Transverse colon (tissue), 4 donors: ENCODE data around the gene CORO2B. TPM values are rescaled to one million over a fixed set of nuclear protein-coding genes. Genes with fewer than 3 reads are reported as not detected.

Source experiments
- DNase-seq: peaks from one replicate; pipeline ENCODE4 v3.0.0-alpha.2; 2019
- H3K27ac ChIP-seq, 4 donors: fragments of 200-600 bp; sonication (generic); 2 replicates each; pipeline ENCODE4 v1.5.1; 2016 to 2018; ENCODE audit warnings: inconsistent platforms in 4 of 4
- H3K27me3 ChIP-seq: fragments of 200-600 bp; sonication (generic); 2 replicates; pipeline ENCODE4 v1.5.1; 2017; ENCODE audit warnings: inconsistent platforms
- H3K36me3 ChIP-seq, 4 donors: fragments of 200-600 bp; sonication (generic); 2 replicates each; pipeline ENCODE4 v1.5.1; 2017 to 2019; ENCODE audit warnings: inconsistent platforms in 4 of 4
- H3K4me1 ChIP-seq, 4 donors: fragments of 200-600 bp; sonication (generic); 2 replicates each; pipeline ENCODE4 v1.5.1; 2017 to 2020; ENCODE audit warnings: inconsistent platforms in 4 of 4
- H3K4me3 ChIP-seq, 4 donors: fragments of 200-600 bp; sonication (generic); 1 replicate in 1 of 4; 2 replicates in 3 of 4; pipeline versions ENCODE4 v1.5.1 to v1.6.1; 2017 to 2019; ENCODE audit warnings: inconsistent platforms in 4 of 4
- H3K9me3 ChIP-seq, 2 donors: fragments of 200-600 bp; sonication (generic); 2 replicates each; pipeline ENCODE4 v1.5.1; 2017 to 2019; ENCODE audit warnings: inconsistent platforms in 2 of 2
- EP300 ChIP-seq: sonication (generic); formaldehyde crosslinking; IDR thresholded peaks from one replicate; pipeline ENCODE4 v1.6.1; 2017; ENCODE audit warnings: antibody characterized with exemption, low read depth
- POLR2A ChIP-seq: fragments of 450-650 bp; IDR thresholded peaks from one replicate; pipeline ENCODE4 v1.6.1; 2016; ENCODE audit warnings: antibody characterized with exemption, mild to moderate bottlenecking, moderate library complexity
- POLR2AphosphoS5 ChIP-seq, 3 donors: sonication (generic); formaldehyde crosslinking; IDR thresholded peaks; one replicate each; pipeline ENCODE4 v1.6.1; 2016; ENCODE audit warnings: antibody characterized with exemption in 3 of 3
- WGBS, 2 donors: methylation state at CpG; one replicate each; pipeline ENCODE4 v1.1.5; 2018; ENCODE audit warnings: low coverage in 1 of 2; 5-methylcytosine and 5-hydroxymethylcytosine counted together
- in situ Hi-C, 4 donors: fragments of 200-750 bp; cut with MboI; loops; one replicate each; pipeline versions ENCODE4 v1.15.0 to v1.15.1; 2017; ENCODE audit warnings: low sequenced_read_pairs in 3 of 4, low pct_ligation_motif_present in 1 of 4, low pct_unique_long_range_greater_than_20kb in 1 of 4
- intact Hi-C: fragments of 100-400 bp; cut with DNase I; formaldehyde crosslinking; loops from one replicate; pipeline ENCODE4 v1.15.1; 2023; ENCODE audit warnings: low total_unique reads
- total RNA-seq, 4 donors: library from RNA; depleted of rRNA; stranded (reverse); fragments of >200 nt; gene quantifications; one replicate each; pipeline ENCODE4 v1.1.0, GENCODE V29; 2016
- TF ChIP-seq, protein P1 (sequence below), 5 experiments: fragments of 200-600 bp in 3 of 5; fragments of 450-650 bp in 2 of 5; sonication (generic) in 3 of 5; IDR thresholded peaks; 1 replicate in 2 of 5; 2 replicates in 3 of 5; pipeline ENCODE4 v1.5.1; 2016 to 2017; ENCODE audit warnings: antibody characterized with exemption in 5 of 5, inconsistent platforms in 3 of 5, mild to moderate bottlenecking in 2 of 5, moderate library complexity in 1 of 5

CORO2B gene
- total RNA-seq, 4 donors from 2014 or later, result 0.40 to 2.2 (median 2.0) TPM

DNA sequence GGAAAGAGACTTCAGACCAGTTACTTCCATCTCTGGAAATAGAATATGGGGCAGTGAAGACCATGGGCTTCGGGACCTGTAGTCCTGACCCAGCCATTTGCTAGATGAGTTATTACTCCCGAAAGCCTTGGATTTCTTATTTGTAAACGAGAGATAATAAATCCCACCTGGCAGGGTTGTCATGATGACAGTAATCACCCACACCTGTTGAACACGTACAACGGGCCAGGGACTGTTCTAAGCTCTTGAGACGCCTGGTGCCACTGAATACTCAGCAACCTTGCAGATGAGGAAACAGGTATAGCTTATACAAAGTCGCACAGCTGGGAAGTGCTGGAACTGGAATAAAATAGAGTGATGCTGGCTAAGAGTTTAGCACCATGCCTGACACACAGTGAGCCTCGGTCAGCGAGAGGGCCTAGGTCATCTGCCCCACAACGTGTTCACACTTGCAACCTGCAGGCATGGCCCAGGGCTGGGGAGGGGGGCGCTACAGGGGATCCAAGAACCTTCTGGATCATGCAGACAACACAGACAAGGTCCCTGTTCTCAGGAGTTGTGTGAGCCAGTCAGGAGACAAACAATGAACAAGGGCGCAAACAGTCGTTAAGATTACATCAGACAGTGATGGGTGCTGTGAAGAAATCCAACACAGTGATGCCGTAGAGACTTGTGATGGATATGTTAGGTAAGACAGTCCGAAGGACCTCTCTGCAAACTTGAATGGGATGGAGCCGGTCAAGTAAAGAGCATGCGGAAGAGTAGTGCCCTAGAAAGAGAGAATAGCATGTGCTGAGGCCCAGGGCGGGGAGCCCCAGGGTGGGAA is 89.2 kb downstream of the CORO2B start:
- Histone ChIP-seq H3K4me1 (no peaks in the 10 kb centered on the region), H3K4me3 (no peak overlapping the region), H3K27me3 (peaks cover 7% of the 10 kb centered on the region), H3K9me3 (no peaks in the 10 kb centered on the region), H3K36me3 (no peaks in the 10 kb centered on the region), H3K27ac (no peak overlapping the region)
- no peak for DNase-seq
- in situ Hi-C loops (loop anchor here in 1 of 4 donors (25.0 kb wide), 1 partner anchor 356 kb away; no protein-coding TSS in a partner anchor), intact Hi-C loops (no loop called here)
- 75 to 83% methylated on average over 10 to 18 of the region's 18 CpGs for WGBS, 2 donors
- no peak for TF ChIP-seq POLR2A

DNA sequence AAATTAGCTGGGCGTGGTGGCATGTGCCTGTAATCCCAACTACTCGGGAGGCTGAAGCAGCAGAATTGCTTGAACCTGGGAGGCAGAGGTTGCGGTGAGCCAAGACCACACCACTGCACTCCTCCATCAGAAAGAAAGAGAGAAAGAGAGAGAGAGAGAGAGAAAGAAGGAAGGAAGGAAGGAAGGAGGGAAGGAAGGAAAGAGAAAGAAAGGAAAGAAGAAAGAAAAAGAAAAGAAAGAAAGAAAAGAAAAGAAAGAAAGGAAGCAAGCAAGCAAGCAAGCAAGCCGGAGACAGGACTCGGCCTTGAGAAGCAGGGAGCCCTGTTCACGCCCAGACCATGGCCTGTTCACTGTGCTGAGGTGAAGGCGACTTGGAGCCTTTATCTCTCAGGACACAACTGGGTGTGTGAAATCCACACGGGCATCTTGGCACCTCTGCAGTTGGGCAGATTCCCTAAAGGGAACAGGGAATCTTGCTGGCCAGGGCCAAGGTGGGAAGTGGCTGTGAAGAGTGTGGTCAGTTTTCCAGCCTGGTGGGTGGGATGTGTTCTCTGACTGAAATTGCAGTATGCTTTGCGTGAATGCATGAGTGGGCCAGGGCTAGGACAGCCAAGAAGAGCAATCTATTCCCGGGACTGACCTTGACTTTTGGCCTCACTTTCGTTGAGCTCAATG is 90.3 kb downstream of the CORO2B start:
- no peak for DNase-seq

DNA sequence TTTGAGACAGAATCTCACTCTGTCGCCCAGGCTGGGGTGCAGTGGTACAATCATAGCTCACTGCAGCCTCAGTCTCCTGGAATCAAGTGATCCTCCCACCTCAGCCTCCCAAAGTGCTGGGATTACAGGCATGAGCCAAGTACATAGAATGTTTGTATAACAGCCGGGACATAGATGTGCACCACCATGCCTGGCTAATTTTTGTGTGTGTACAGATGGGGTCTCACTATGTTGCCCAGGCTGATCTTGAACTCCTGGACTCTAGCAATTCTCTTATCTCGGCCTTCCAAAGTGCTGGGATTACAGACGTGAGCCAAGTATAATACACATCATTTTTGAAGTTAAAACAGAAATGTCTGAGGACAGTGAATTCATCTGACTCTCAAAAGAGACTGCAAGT is 93.5 kb downstream of the CORO2B start:
- no peak overlapping the region for H3K27ac ChIP-seq
- H3K4me1 ChIP-seq, result no peaks in the 10 kb centered on the region
- peaks cover 10% of the 10 kb centered on the region for H3K27me3 ChIP-seq
- no peak overlapping the region for H3K4me3 ChIP-seq
- H3K36me3 ChIP-seq, result no peaks in the 10 kb centered on the region
- intact Hi-C loops, result loop anchor here (2.0 kb wide), 1 partner anchor 117 kb away; no protein-coding TSS in a partner anchor
- no peaks in the 10 kb centered on the region for H3K9me3 ChIP-seq
- no peak for DNase-seq
- in situ Hi-C loops, result loop anchor here (5.0 to 25.0 kb wide), 3 partner anchors 117 to 360 kb away; no protein-coding TSS in a partner anchor
- TF ChIP-seq POLR2A (no peak), POLR2AphosphoS5 (IDR thresholded peaks at IDR 0.05) (no peak), EP300 (no peak)
- TF ChIP-seq, protein P1, sequence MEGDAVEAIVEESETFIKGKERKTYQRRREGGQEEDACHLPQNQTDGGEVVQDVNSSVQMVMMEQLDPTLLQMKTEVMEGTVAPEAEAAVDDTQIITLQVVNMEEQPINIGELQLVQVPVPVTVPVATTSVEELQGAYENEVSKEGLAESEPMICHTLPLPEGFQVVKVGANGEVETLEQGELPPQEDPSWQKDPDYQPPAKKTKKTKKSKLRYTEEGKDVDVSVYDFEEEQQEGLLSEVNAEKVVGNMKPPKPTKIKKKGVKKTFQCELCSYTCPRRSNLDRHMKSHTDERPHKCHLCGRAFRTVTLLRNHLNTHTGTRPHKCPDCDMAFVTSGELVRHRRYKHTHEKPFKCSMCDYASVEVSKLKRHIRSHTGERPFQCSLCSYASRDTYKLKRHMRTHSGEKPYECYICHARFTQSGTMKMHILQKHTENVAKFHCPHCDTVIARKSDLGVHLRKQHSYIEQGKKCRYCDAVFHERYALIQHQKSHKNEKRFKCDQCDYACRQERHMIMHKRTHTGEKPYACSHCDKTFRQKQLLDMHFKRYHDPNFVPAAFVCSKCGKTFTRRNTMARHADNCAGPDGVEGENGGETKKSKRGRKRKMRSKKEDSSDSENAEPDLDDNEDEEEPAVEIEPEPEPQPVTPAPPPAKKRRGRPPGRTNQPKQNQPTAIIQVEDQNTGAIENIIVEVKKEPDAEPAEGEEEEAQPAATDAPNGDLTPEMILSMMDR (IDR thresholded peaks at IDR 0.05), result no peak
- 55 to 62% methylated on average over 2 to 4 of the region's 4 CpGs for WGBS, 2 donors

More for the DNA sequence above, 90.3 kb downstream of the CORO2B start:
- Histone ChIP-seq H3K27ac (no peak overlapping the region), H3K4me1 (no peaks in the 10 kb centered on the region), H3K27me3 (peaks cover 10% of the 10 kb centered on the region), H3K4me3 (no peak overlapping the region), H3K36me3 (no peaks in the 10 kb centered on the region), H3K9me3 (no peaks in the 10 kb centered on the region)
- TF ChIP-seq POLR2AphosphoS5 (IDR thresholded peaks at IDR 0.05), result no peak
- TF ChIP-seq EP300, result no peak
- in situ Hi-C loops (loop anchor here in 1 of 4 donors (25.0 kb wide), 1 partner anchor 357 kb away; no protein-coding TSS in a partner anchor), intact Hi-C loops (no loop called here)
- 75 to 78% methylated on average over 11 of the region's 11 CpGs for WGBS, 2 donors

DNA sequence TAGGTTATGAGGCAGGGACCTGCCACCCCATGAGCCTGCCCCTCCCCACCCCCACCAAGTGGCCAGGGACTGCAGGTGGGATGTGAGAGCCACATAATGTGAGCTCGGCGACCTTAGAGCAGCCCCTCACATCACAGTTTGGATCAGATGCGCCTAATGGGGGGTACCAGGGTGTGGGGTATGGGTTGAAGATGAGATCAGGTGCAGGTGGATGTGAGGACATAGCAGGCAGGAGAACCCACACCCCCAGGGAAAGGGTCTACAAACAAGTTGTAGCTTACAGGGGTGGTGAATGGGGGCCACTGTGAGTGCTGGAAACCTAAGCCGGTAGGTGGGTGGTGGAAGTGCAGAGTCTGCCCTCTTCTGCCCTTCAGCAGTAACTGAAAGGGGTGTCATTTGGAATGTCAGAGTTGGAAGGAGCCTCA is 94.0 kb downstream of the CORO2B start:
- 50 to 77% methylated on average over 1 to 4 of the region's 4 CpGs for WGBS, 2 donors
- no peaks in the 10 kb centered on the region for H3K36me3 ChIP-seq
- H3K4me3 ChIP-seq, result no peak overlapping the region
- H3K9me3 ChIP-seq, result no peaks in the 10 kb centered on the region
- no peak overlapping the region for H3K27ac ChIP-seq
- no peak for DNase-seq
- in situ Hi-C loops, result loop anchor here (5.0 to 25.0 kb wide), 3 partner anchors 118 to 360 kb away; no protein-coding TSS in a partner anchor
- intact Hi-C loops, result loop anchor here (2.0 kb wide), 1 partner anchor 118 kb away; no protein-coding TSS in a partner anchor
- H3K27me3 ChIP-seq, result peaks cover 10% of the 10 kb centered on the region
- H3K4me1 ChIP-seq, result no peaks in the 10 kb centered on the region
- TF ChIP-seq, protein P1 (IDR thresholded peaks at IDR 0.05), result no peak
- TF ChIP-seq POLR2AphosphoS5 (IDR thresholded peaks at IDR 0.05) (no peak), EP300 (no peak), POLR2A (no peak)

DNA sequence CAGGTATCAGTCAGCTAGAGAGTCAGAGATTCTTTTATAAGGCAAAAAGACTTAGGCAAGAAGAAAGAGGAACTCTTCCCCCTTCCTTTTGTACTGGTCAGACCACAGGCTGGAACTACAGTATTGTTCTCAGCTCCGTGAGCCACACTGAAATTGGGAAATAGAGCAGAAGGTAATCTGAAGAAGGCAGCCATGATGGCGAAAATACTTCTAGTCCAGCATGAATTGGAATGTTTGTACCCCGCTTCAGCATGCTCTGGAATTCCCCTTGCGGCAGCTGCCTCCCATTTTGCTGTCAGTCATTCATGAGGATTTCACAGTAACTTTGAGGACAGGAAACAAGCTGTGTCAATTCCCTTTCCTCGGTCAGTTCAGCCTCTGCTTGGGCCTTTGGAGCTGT is 96.2 kb downstream of the CORO2B start:
- WGBS, 2 donors, result 38 to 69% methylated on average over 4 to 5 of the region's 5 CpGs
- no peaks in the 10 kb centered on the region for H3K4me1 ChIP-seq
- in situ Hi-C loops, result loop anchor here (5.0 to 25.0 kb wide), 3 partner anchors 120 to 363 kb away; no protein-coding TSS in a partner anchor
- no peaks in the 10 kb centered on the region for H3K36me3 ChIP-seq
- intact Hi-C loops, result loop anchor here (1.0 kb wide), 1 partner anchor 97 kb away; the partner anchor contains the start of gene CORO2B
- H3K9me3 ChIP-seq, result no peaks in the 10 kb centered on the region
- peaks cover 10% of the 10 kb centered on the region for H3K27me3 ChIP-seq
- no peak overlapping the region for H3K4me3 ChIP-seq
- DNase-seq, result no peak
- H3K27ac ChIP-seq, result no peak overlapping the region
- TF ChIP-seq POLR2A (no peak), POLR2AphosphoS5 (IDR thresholded peaks at IDR 0.05) (no peak), EP300 (no peak)
- TF ChIP-seq, protein P1 (IDR thresholded peaks at IDR 0.05), result no peak
